GM21529 (cell line): Measurements from ENCODE around the gene SNTG2.

Experiments
- ATAC-seq: cut with Tn5 transposase; IDR thresholded peaks from one replicate; pipeline ENCODE4 v1.9.1; 2021; ENCODE audit not compliant: unreplicated experiment

The SNTG2 gene

GRCh38 chr2:1306687-1307516 is 356.3 kb downstream of the SNTG2 start:
- ATAC-seq, result no peak

- no peak for ATAC-seq
Measured at GRCh38 chr2:1307670-1308069, 357.0 kb downstream of the SNTG2 start.

GRCh38 chr2:1308678-1309077 is 358.0 kb downstream of the SNTG2 start:
- ATAC-seq, result no peak

- no peak for ATAC-seq
Measured at GRCh38 chr2:1309507-1309906, 358.9 kb downstream of the SNTG2 start.

- no peak for ATAC-seq
Measured at GRCh38 chr2:1310202-1310601, 359.6 kb downstream of the SNTG2 start.

GRCh38 chr2:1310866-1311265 is 360.2 kb downstream of the SNTG2 start:
- ATAC-seq, result no peak

GRCh38 chr2:1313240-1313924 is 362.7 kb downstream of the SNTG2 start:
- ATAC-seq, result no peak

- no peak for ATAC-seq
Measured at GRCh38 chr2:1314254-1314653, 363.6 kb downstream of the SNTG2 start.

- no peak for ATAC-seq
Measured at GRCh38 chr2:1318366-1319009, 367.8 kb downstream of the SNTG2 start.

- ATAC-seq, result no peak
Measured at GRCh38 chr2:1319393-1319792, 368.7 kb downstream of the SNTG2 start.

- ATAC-seq, result no peak
Measured at GRCh38 chr2:1321321-1321720, 370.7 kb downstream of the SNTG2 start.

GRCh38 chr2:1324884-1325283 is 374.2 kb downstream of the SNTG2 start:
- ATAC-seq, result no peak

- ATAC-seq, result no peak
Measured at GRCh38 chr2:1328684-1329083, 378.0 kb downstream of the SNTG2 start.

- no peak for ATAC-seq
Measured at GRCh38 chr2:1339388-1340140, 388.9 kb downstream of the SNTG2 start.

GRCh38 chr2:1340141-1340512 is 389.5 kb downstream of the SNTG2 start:
- ATAC-seq, result no peak

GRCh38 chr2:1341404-1342120 is 390.9 kb downstream of the SNTG2 start:
- ATAC-seq, result no peak

GRCh38 chr2:1348789-1349188 is 398.1 kb downstream of the SNTG2 start:
- no peak for ATAC-seq

GRCh38 chr2:1350111-1350510 is 399.5 kb downstream of the SNTG2 start:
- ATAC-seq, result no peak

GRCh38 chr2:1353124-1353523 is 402.5 kb downstream of the SNTG2 start:
- ATAC-seq, result no peak

- no peak for ATAC-seq
Measured at GRCh38 chr2:1353543-1353942, 402.9 kb downstream of the SNTG2 start.

- no peak for ATAC-seq
Measured at GRCh38 chr2:1360144-1360543, 409.5 kb downstream of the SNTG2 start.
